HG02759 (cell line): ENCODE measurements around the gene DES.
A peak's percentile ranks its signal among the peaks of the same experiment; 100 is the strongest.
"Not testable (repeated sequence)": the region's sequence is repeated elsewhere in the genome, so short reads cannot be mapped to it uniquely, and the experiment has no call there.

Experiments used
- ATAC-seq: cut with Tn5 transposase; IDR thresholded peaks from one replicate; pipeline ENCODE4 v1.9.1; 2021; ENCODE audit warnings: mild to moderate bottlenecking, moderate library complexity; ENCODE audit not compliant: unreplicated experiment

The DES gene

GRCh38 chr2:219399716-219400478 is 18.3 kb upstream of the DES start:
- ATAC-seq, result no peak

DNA sequence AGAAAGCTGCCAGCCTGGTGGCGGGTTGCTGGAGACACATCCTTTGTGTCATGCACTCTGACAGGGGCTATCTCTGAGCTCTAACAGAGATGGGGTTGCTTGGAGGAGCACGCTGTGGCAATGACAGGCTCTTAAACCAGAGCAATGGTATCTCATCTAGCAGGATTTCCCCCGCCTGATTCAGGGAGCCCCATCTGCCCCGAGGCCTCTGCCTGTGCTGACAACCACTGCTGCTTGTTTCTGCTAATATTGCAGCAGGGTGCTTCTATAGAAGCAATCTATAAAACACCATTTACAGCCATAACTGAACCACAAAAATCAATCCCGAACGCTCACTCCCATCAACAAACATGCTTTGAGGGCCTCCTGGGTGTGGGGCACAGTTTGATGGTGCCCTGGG is 17.6 kb upstream of the DES start:
- no peak for ATAC-seq

DNA sequence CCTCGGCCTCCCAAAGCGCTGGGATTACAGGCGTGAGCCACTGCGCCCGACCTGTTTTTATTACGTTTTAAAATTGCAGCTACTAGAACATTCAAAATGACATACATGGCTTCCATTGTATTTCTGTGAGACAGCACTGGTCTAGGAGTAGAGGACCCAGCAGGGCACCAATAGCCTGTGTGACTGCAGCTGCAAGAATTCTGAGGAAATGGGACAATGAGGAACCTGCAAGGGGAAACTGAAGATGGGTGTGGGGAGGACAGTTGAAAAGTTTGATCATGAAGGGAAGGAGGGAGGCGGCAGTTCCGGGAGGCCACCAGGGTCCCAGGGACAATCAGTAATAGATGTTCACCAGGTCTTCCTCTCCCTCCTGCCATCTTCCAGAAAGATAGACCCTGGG is 16.6 kb upstream of the DES start:
- ATAC-seq, result no peak

DNA sequence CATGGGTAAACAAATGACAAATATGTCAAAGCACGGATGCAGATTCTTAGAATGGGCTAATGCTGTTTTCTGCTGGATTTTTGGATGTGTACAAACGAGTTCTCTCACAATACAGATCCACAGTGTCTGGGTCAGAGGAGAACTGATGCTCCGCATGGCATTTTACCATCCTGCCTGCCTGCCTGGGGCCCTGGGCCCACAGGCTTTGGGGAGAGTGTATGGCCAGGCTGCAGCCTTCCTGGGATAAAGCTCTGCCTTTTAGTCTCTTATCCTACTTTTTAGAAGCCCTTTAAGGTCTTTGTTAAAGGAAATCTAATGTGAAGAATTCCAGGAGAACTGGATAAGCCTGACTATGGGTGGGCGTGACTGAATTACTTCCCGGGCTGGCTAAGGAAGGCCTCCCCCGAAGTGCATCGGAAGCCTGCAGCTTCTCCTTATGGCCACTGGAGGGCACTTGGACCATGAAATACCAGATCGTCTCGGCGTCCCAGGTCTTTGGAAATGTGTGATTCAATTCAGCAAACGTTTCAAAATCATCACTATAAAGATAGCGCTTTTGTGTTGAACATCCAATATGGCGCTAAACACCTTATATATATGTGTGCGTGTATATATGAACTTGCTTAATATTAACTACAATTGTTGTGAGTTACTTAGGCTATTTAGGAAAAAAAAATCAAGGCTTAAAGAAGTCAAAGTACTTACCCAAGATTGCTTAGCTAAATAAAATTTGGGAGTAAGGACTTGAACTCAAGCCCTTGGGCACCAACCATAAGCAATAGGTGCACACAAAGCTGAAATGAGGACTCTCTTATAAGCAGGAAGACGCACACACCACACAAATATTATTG is 15.3 kb upstream of the DES start:
- peak; percentile 75 for ATAC-seq

- ATAC-seq, result no peak
Measured at GRCh38 chr2:219403861-219404260, 14.3 kb upstream of the DES start.

DNA sequence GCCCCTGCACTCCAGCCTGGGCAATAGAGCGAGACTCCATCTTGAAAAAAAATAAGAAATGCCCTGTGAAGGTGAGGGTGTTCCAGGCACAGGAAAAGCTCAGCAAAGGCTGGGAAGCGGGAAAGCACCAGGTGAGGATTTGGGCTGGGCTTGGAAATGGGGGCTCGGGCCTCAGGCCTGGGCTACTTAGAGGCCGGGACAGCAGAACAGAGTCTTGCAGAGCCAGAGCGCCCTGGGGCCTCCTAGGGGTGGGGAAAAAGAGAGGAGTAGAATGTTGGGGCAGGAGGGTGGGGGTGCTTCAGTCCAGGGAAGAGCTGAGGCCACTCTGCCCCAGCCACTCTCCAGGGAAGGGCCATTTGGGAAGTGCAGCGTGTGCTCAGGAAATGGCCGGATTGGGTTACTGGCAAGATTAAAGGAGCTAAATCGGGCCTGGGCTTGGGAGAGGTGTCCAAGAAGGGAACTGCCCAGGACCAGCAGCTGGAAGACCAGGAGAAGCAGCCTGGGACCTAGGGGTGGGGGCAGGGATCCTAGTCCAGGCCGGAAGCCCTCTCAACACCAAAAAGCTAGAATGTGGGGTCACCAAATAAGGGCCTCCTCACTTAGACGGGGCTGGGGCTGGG is 13.8 kb upstream of the DES start:
- ATAC-seq, result no peak

DNA sequence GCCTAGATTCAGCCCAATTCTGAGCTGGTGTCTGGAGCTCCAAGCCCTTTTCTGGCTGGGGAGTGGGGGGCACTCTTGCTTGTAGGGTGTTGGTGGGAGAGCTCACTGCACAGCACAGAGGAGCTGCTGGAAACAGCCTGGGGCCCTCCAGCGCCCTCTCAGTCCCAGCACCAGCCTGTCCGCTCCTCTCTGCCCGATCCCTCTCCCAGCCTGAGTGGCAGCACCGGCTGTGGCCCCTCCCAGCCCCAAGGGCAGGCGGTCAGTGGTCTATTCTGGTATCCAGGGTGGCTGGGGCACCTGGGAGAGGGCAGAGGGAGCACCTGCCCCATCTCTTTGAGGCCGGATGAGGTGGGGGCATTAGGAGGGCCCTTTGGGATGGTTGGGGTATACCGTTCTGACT is 13.2 kb upstream of the DES start:
- ATAC-seq, result no peak

- ATAC-seq, result no peak
Measured at GRCh38 chr2:219405451-219405850, 12.7 kb upstream of the DES start.

DNA sequence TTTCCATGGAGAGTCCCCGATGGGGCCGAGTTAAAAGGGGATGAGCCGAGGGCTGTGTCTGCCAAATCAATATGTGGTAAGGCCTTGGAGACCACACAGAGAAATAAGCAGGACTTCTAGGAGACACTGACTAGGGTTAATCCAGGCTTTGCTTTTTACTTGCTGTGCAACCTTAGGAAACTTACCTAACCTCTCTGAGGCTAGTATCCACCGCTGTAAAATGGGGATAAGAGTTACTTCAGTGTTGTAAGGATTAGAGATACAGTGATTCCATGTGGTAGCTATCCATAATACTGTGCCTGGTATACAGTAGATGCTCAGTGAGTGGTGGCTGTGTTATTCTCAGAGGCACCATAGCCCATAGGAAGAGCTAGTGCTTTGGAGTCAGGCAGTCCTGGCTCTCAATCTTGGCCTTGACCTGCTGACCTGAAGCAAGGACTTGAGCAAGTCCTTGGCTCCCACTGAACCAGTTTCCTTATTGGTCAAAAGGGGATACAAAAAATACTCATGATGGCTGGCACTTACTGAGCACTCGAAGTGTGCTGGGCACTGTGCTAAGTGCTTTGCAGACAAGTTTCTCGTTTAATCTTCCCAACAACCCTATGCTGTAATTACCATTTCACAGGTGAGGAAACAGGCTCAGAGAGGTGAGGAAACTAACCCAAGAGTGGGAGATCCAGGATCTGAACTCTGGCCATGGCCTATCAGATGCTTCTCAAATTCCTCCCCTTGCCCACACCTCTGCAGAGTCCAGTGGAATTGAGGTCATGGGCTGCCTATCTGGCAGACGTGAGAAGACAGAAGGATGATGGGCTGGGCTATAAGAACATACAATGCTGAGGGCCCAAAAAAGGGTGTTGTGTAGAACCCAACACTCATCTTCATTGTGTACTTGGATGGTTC is 12.0 kb upstream of the DES start:
- no peak for ATAC-seq

DNA sequence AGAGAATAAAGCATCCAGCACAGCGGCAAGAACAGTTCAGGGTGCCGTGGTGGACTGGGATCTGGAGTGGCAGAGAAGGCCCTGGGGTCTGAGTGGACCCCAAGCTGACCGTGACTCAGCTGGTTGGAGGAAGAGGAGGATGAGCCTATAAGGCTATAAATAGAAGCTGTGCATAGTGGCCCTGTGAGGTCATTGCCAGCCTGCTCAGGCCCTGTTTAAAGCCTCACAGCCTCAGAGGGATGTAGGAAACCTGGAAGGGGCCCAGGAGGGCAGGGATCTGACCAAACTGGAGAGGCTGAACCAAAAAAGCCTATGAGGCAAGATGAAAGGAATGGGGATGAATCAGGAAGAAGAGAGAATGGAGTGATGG is 11.3 kb upstream of the DES start:
- ATAC-seq, result no peak

- not testable (repeated sequence) for ATAC-seq
Measured at GRCh38 chr2:219407343-219407742, 10.8 kb upstream of the DES start.

DNA sequence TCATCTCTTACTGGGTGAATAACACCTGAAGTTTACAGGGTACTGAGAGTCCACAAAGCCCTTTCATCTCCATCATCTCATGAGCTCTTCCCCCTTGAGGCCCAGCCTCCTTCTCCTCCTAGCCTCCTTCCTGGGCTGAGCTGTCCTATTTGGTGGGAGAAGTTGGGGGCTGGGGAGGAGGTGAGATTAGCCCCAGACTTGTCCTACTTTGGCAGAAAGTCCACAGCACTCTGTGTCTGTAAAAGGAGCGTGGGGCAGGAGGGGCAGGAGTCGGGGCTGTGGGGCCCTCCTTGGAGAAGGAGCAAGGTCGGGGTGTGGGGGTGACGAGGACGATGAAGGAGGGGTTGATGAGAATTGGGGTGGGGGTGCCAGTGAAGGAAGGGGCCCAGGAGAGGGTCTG is 10.0 kb upstream of the DES start:
- ATAC-seq, result no peak

GRCh38 chr2:219408631-219409030 is 9.5 kb upstream of the DES start:
- no peak for ATAC-seq

DNA sequence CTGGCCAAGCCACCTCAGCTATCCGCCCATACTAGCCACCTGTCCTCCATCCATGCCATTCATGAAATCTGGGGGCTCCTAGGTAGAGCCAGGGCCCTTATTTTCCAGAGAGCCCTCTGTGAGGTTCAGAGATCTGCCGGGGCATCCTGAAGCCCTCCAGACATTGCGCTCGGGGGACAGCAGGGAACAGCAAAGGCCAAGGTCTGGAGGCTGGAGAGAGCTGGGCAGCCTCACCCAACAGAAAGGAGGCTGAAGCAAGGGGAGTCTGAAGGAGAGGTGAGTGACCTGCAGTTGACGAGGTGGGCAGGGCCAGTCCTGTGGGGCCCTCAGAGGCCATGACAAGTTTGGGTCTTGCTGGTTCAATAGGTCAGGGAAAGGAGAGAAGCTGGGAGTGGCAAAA is 8.6 kb upstream of the DES start:
- no peak for ATAC-seq

DNA sequence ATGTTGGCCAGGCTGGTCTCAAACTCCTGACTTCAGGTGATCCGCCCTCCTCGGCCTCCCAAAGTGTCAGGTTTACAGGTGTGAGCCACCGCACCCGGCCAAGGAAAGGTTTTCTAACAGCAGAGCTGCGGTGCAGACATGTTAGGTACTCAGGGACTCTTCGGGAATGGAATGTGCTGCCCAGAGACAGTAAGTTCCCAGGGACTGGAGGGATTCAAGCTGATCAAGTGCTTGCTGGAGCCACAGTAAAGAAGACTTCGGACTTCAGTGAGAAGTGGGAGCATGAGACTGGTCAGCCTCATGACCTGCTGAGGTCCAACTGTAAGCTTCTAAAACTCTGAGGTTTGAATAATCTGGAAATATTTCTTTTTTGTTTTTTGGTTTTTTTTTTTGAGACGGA is 7.8 kb upstream of the DES start:
- no peak for ATAC-seq

DNA sequence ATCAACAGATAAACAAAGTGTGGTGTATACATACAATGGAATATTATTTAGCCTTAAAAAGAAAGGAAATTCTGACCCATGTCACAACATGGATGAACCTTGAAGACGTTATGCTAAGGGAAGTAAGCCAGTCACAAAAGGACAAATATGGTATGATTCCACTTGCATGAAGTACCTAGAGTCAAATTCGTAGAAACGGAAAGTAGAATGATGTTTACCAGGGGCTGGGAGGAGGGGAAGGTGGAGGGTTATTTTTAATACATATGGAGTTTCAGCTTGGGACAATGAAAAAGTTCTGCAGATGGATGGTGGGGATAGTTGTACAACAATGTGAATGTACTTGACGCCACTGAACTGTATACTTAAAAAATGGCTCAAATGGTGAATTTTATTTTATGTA is 3.3 kb upstream of the DES start:
- no peak for ATAC-seq

GRCh38 chr2:219415580-219416234 is 2.5 kb upstream of the DES start:
- no peak for ATAC-seq

GRCh38 chr2:219416235-219416602 is 2.0 kb upstream of the DES start:
- ATAC-seq, result no peak

GRCh38 chr2:219416938-219417337 is 1.2 kb upstream of the DES start:
- ATAC-seq, result no peak

GRCh38 chr2:219417374-219417773 is 803 bp upstream of the DES start:
- no peak for ATAC-seq

DNA sequence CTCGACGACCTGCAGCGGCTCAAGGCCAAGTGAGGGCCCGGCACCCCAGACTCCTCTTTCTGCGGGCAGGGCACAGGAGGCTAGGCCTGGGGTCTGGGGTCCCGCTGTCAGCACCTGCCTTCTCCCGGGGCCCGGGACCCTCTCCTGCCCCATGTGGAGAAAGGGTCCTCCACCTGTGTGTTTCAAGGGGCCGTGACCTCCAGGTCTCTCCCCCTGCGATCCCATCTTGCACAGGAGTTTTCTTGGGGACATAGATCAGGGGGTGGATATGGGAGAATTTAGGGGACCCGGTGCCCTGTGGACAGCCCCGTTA is 791 bp downstream of the DES start:
- no peak for ATAC-seq
